ENCODE data around the gene GALT. TPM values are rescaled to one million over a fixed set of nuclear protein-coding genes. Genes with fewer than 3 reads are reported as not detected.

GALT gene
- total and polyA plus RNA-seq, 4 donors, result 58.6 to 196 (median 115) TPM

- Histone ChIP-seq H3K27me3 (ENCODE audit: control insufficient read depth in 4 of 4, insufficient read depth in 4 of 4, low read length in 3 of 4) (no peaks in the 10 kb centered on the region), H3K36me3 (ENCODE audit: control insufficient read depth in 4 of 4, insufficient read depth in 3 of 4, low read depth in 1 of 4, low read length in 3 of 4) (peaks cover 0 to under 1% (median 0%) of the 10 kb centered on the region in 4 donors), H3K9ac (ENCODE audit: low read depth in 1 of 2, low read length in 2 of 2) (no peak overlapping the region), H3K9me3 (ENCODE audit: control insufficient read depth in 4 of 4, low read length in 3 of 4) (no peaks in the 10 kb centered on the region), H3K27ac (ENCODE audit: low read depth in 1 of 2, low read length in 2 of 2) (no peak overlapping the region), H3K4me1 (ENCODE audit: control insufficient read depth in 4 of 4, insufficient read depth in 4 of 4, low read length in 3 of 4) (peaks cover 0 to 14% (median 8%) of the 10 kb centered on the region in 4 donors), H3K4me3 (ENCODE audit: low read depth in 1 of 3, low read length in 3 of 3) (no peak overlapping the region)
- no peak for DNase-seq (ENCODE audit: low spot score)
- WGBS, result 56% methylated on average over 3 of the region's 3 CpGs
- TF ChIP-seq RAD21 (IDR thresholded peaks at IDR 0.05), result no peak
- no peak for TF ChIP-seq JUND (IDR thresholded peaks at IDR 0.05)
- no peak for TF ChIP-seq HNF4G (IDR thresholded peaks at IDR 0.05)
- no peak for TF ChIP-seq SP1 (IDR thresholded peaks at IDR 0.05)
- no peak for TF ChIP-seq YY1 (IDR thresholded peaks at IDR 0.05)
- TF ChIP-seq HNF4A (conservative IDR thresholded peaks at IDR 0.05), result no peak
- TF ChIP-seq FOXA2 (IDR thresholded peaks at IDR 0.05), result no peak
- no peak for TF ChIP-seq RXRA (IDR thresholded peaks at IDR 0.05)
- TF ChIP-seq FOXA1 (IDR thresholded peaks at IDR 0.05), result no peak
- TF ChIP-seq TAF1 (conservative IDR thresholded peaks at IDR 0.05), result no peak
- no peak for TF ChIP-seq GABPA (IDR thresholded peaks at IDR 0.05 in 1 of 2, conservative IDR thresholded peaks at IDR 0.05 in 1 of 2)
- TF ChIP-seq REST (IDR thresholded peaks at IDR 0.05), result no peak
- TF ChIP-seq NR2F2 (IDR thresholded peaks at IDR 0.05), result no peak
- TF ChIP-seq ATF3 (IDR thresholded peaks at IDR 0.05), result no peak
- no peak for TF ChIP-seq EGR1 (IDR thresholded peaks at IDR 0.05; ENCODE audit: low read depth in 2 of 2)
Observed at GRCh38 chr9:34674440-34674839, 28.0 kb downstream of the GALT start.

- Histone ChIP-seq H3K27ac (ENCODE audit: low read depth in 1 of 2, low read length in 2 of 2) (no peak overlapping the region), H3K4me3 (ENCODE audit: low read depth in 1 of 3, low read length in 3 of 3) (no peak overlapping the region), H3K4me1 (ENCODE audit: control insufficient read depth in 4 of 4, insufficient read depth in 4 of 4, low read length in 3 of 4) (peaks cover 0 to 14% (median 7%) of the 10 kb centered on the region in 4 donors), H3K9me3 (ENCODE audit: control insufficient read depth in 4 of 4, low read length in 3 of 4) (no peaks in the 10 kb centered on the region), H3K27me3 (ENCODE audit: control insufficient read depth in 4 of 4, insufficient read depth in 4 of 4, low read length in 3 of 4) (no peaks in the 10 kb centered on the region), H3K36me3 (ENCODE audit: control insufficient read depth in 4 of 4, insufficient read depth in 3 of 4, low read depth in 1 of 4, low read length in 3 of 4) (no peaks in the 10 kb centered on the region), H3K9ac (ENCODE audit: low read depth in 1 of 2, low read length in 2 of 2) (no peak overlapping the region)
- peak; percentile 7 for TF ChIP-seq SP1 (IDR thresholded peaks at IDR 0.05)
- TF ChIP-seq CTCF (IDR thresholded peaks at IDR 0.05; ENCODE audit: low read depth, low read length, missing input control), result peak; percentile 96
- TF ChIP-seq HNF4A (conservative IDR thresholded peaks at IDR 0.05), result peak; percentile 29 to 56
- TF ChIP-seq RAD21 (IDR thresholded peaks at IDR 0.05), result peak; percentile 96 to 98
- TF ChIP-seq RXRA (IDR thresholded peaks at IDR 0.05), result no peak
- peak; percentile 82 for DNase-seq (ENCODE audit: low spot score)
- WGBS, result 24% methylated on average over 10 of the region's 10 CpGs
Observed at GRCh38 chr9:34675048-34675714, 28.7 kb downstream of the GALT start.

Data from liver (tissue), 9 donors.